ENCODE data around the gene GPR162. TPM values are rescaled to one million over a fixed set of nuclear protein-coding genes. Genes with fewer than 3 reads are reported as not detected.

GPR162 gene
- total and polyA plus RNA-seq, 5 donors from 2014 or later = not detected

DNA sequence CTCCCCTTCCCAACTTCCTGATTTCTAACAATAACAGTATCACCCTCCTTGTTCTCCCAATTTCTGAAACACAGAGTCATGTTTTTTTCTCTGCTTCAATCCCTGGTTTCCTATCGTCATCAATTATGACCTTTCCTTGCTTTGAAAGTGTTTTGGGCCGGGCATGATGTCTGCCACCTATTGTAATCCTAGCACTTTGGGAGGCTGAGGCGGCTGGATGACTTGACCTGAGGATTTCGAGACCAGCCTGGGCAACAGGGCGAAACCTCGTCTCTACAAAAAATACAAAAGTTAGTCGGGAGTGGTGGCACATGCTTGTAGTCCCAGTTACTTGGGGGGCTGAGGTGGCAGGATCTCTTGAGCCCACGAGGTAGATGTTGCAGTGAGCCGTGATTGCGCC, 12.6 kb upstream of the GPR162 start:
- peaks cover 38% of the 10 kb centered on the region for H3K36me3 ChIP-seq (ENCODE audit: control insufficient read depth, insufficient read depth, low read length)
- no peak for DNase-seq
- no peak overlapping the region for H3K27ac ChIP-seq (ENCODE audit: insufficient read depth, low read length, poor library complexity, severe bottlenecking)
- H3K4me3 Mint-ChIP-seq = no peak overlapping the region
- H3K9me3 Mint-ChIP-seq = no peaks in the 10 kb centered on the region
- no peak overlapping the region for H3K4me3 ChIP-seq (ENCODE audit: low read depth, low read length)
- H3K4me1 Mint-ChIP-seq = peaks cover 11 to 24% (median 19%) of the 10 kb centered on the region in 4 donors
- peak overlapping the region in 2 of 3 donors; percentile 62 to 81 for H3K27ac Mint-ChIP-seq
- ATAC-seq (ENCODE audit: low read depth in 2 of 2) = no peak
- no peaks in the 10 kb centered on the region for H3K27me3 Mint-ChIP-seq
- no peaks in the 10 kb centered on the region for H3K4me1 ChIP-seq (ENCODE audit: control insufficient read depth, insufficient read depth, low read length, poor library complexity, severe bottlenecking)
- H3K9me3 ChIP-seq (ENCODE audit: control insufficient read depth in 2 of 2, low read length in 2 of 2) = no peaks in the 10 kb centered on the region
- no peaks in the 10 kb centered on the region for H3K27me3 ChIP-seq (ENCODE audit: control insufficient read depth, insufficient read depth, low read length)
- H3K36me3 Mint-ChIP-seq = peaks cover 34% of the 10 kb centered on the region

DNA sequence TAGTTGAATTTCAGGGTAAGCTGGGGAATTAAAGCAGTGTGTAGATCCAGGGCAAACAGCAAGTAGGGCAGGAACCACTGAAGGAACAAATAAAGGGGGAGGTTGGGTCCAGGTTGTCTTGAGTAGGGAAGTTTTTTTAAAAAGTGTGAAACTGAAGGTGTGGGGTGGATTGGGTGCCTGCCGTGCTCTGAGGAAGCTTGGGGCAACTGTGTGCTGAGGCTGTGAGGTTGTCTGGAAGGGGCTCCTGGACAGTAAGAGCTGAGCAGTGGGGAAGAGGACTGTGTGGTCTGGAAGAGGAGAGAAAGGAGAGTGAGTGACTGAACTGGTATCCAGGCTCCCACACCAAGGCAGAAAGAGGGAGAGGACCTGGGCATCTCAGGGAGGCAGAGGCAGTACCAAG, 10.9 kb upstream of the GPR162 start:
- H3K36me3 Mint-ChIP-seq = peaks cover 41% of the 10 kb centered on the region
- Histone ChIP-seq H3K4me3 (ENCODE audit: low read depth, low read length) (no peak overlapping the region), H3K27me3 (ENCODE audit: control insufficient read depth, insufficient read depth, low read length) (no peaks in the 10 kb centered on the region), H3K9me3 (ENCODE audit: control insufficient read depth in 2 of 2, low read length in 2 of 2) (no peaks in the 10 kb centered on the region), H3K36me3 (ENCODE audit: control insufficient read depth, insufficient read depth, low read length) (peaks cover 42% of the 10 kb centered on the region), H3K27ac (ENCODE audit: insufficient read depth, low read length, poor library complexity, severe bottlenecking) (peak overlapping the region; percentile 38), H3K4me1 (ENCODE audit: control insufficient read depth, insufficient read depth, low read length, poor library complexity, severe bottlenecking) (no peaks in the 10 kb centered on the region)
- peak overlapping the region; percentile 72 to 95 (median 84) for H3K27ac Mint-ChIP-seq
- no peak overlapping the region for H3K4me3 Mint-ChIP-seq
- no peaks in the 10 kb centered on the region for H3K9me3 Mint-ChIP-seq
- DNase-seq = no peak
- no peak for ATAC-seq (ENCODE audit: low read depth in 2 of 2)
- peaks cover 9 to 24% (median 15%) of the 10 kb centered on the region in 4 donors for H3K4me1 Mint-ChIP-seq
- H3K27me3 Mint-ChIP-seq = no peaks in the 10 kb centered on the region

DNA sequence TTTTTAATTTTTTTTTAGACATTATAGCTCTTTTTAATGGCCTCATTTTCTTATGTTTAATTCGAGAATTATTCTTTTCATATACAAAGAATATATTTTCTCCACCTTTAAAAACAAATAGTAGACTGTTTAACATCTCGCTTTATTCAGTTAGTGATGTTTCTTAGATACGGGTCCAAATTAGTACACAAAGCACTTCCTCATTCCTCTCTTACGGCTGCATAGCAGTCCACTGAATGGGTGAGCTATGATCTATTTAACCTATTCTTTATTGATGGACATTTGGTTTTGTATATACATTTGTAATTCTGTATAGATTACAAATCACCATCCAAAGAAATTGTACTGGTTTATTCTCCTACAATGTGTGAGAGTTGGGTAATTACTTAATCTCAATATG, 8.3 kb upstream of the GPR162 start:
- H3K27ac ChIP-seq (ENCODE audit: insufficient read depth, low read length, poor library complexity, severe bottlenecking) = no peak overlapping the region
- H3K9me3 Mint-ChIP-seq = no peaks in the 10 kb centered on the region
- no peak overlapping the region for H3K4me3 ChIP-seq (ENCODE audit: low read depth, low read length)
- peaks cover 9 to 28% (median 16%) of the 10 kb centered on the region in 4 donors for H3K4me1 Mint-ChIP-seq
- H3K4me1 ChIP-seq (ENCODE audit: control insufficient read depth, insufficient read depth, low read length, poor library complexity, severe bottlenecking) = no peaks in the 10 kb centered on the region
- no peaks in the 10 kb centered on the region for H3K27me3 ChIP-seq (ENCODE audit: control insufficient read depth, insufficient read depth, low read length)
- H3K27me3 Mint-ChIP-seq = no peaks in the 10 kb centered on the region
- no peak overlapping the region for H3K4me3 Mint-ChIP-seq
- DNase-seq = no peak
- H3K9me3 ChIP-seq (ENCODE audit: control insufficient read depth in 2 of 2, low read length in 2 of 2) = no peaks in the 10 kb centered on the region
- no peak for ATAC-seq (ENCODE audit: low read depth in 2 of 2)
- H3K27ac Mint-ChIP-seq = peak overlapping the region in 2 of 3 donors; percentile 26 to 47
- peaks cover 56% of the 10 kb centered on the region for H3K36me3 Mint-ChIP-seq
- H3K36me3 ChIP-seq (ENCODE audit: control insufficient read depth, insufficient read depth, low read length) = peaks cover 54% of the 10 kb centered on the region

DNA sequence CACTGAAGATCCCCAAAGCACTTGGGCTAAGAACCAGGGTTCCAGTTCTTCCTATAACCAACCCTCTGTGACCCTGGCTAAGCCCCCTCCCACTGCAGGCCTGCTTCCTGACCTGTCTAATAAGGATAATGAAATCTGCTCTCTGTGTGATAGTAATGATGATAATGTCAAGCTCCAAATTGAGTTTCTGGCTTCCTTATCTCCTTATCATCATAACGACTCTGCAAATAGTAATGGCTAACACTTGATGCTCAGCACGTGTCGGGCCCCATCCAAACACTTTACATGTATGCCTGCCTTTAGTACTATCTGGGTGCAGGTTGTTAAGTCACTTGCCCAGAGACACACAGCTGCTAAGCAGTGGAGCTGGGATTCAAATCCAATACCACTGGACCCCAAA, 5.0 kb upstream of the GPR162 start:
- H3K4me1 Mint-ChIP-seq = peaks cover 2 to 20% (median 9%) of the 10 kb centered on the region in 4 donors
- H3K36me3 ChIP-seq (ENCODE audit: control insufficient read depth, insufficient read depth, low read length) = peaks cover 57% of the 10 kb centered on the region
- peak overlapping the region in 1 of 3 donors; percentile 62 for H3K27ac Mint-ChIP-seq

DNA sequence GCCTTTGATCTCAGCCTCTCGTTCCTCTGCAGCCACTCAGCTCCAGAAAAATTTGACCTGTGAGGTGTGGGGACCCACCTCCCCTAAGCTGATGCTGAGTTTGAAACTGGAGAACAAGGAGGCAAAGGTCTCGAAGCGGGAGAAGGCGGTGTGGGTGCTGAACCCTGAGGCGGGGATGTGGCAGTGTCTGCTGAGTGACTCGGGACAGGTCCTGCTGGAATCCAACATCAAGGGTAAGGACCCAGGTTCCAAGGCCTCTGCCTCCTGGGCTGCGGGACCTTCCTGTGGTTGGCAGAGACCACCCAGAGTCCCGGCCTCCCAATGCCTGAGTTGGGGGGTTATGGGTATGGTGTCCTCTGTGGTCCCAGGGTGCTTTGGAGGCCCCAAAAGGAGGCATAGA, 4.5 kb upstream of the GPR162 start:
- Histone ChIP-seq H3K4me1 (ENCODE audit: control insufficient read depth, insufficient read depth, low read length, poor library complexity, severe bottlenecking) (peaks cover 11% of the 10 kb centered on the region), H3K27ac (ENCODE audit: insufficient read depth, low read length, poor library complexity, severe bottlenecking) (no peak overlapping the region), H3K9me3 (ENCODE audit: control insufficient read depth in 2 of 2, low read length in 2 of 2) (no peaks in the 10 kb centered on the region), H3K27me3 (ENCODE audit: control insufficient read depth, insufficient read depth, low read length) (no peaks in the 10 kb centered on the region), H3K36me3 (ENCODE audit: control insufficient read depth, insufficient read depth, low read length) (peaks cover 57% of the 10 kb centered on the region), H3K4me3 (ENCODE audit: low read depth, low read length) (no peak overlapping the region)
- Mint-ChIP-seq H3K27me3 (peaks cover 11% of the 10 kb centered on the region), H3K27ac (no peak overlapping the region), H3K9me3 (no peaks in the 10 kb centered on the region), H3K4me1 (peaks cover 2 to 23% (median 9%) of the 10 kb centered on the region in 4 donors), H3K36me3 (peaks cover 38% of the 10 kb centered on the region), H3K4me3 (no peak overlapping the region)
- no peak for DNase-seq
- no peak for ATAC-seq (ENCODE audit: low read depth in 2 of 2)

More for the DNA sequence above, 5.0 kb upstream of the GPR162 start:
- Mint-ChIP-seq H3K36me3 (peaks cover 38% of the 10 kb centered on the region), H3K4me3 (no peak overlapping the region), H3K9me3 (no peaks in the 10 kb centered on the region), H3K27me3 (peaks cover 8% of the 10 kb centered on the region)
- no peak overlapping the region for H3K4me3 ChIP-seq (ENCODE audit: low read depth, low read length)
- no peaks in the 10 kb centered on the region for H3K9me3 ChIP-seq (ENCODE audit: control insufficient read depth in 2 of 2, low read length in 2 of 2)
- no peak overlapping the region for H3K27ac ChIP-seq (ENCODE audit: insufficient read depth, low read length, poor library complexity, severe bottlenecking)
- ATAC-seq (ENCODE audit: low read depth in 2 of 2) = no peak
- DNase-seq = no peak
- no peaks in the 10 kb centered on the region for H3K27me3 ChIP-seq (ENCODE audit: control insufficient read depth, insufficient read depth, low read length)
- peaks cover 8% of the 10 kb centered on the region for H3K4me1 ChIP-seq (ENCODE audit: control insufficient read depth, insufficient read depth, low read length, poor library complexity, severe bottlenecking)

DNA sequence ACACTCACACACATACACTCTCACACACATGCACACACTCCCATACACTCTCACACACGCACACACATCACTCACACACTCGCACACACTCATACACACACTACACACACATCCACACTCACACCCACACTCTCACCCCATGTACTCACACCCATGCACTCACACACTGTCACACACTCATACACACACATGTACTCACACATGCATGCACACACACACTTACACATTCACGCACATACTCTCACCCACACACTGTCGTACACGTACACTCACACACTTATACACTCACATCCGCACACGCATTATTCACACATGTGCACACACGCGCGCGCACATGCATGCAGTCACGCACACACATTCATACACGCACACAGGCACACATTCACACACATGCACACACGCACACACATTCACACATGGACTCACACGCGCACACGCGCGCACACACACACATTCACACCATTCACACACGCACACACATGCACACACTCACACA, 3.9 kb upstream of the GPR162 start:
- DNase-seq = no peak

DNA sequence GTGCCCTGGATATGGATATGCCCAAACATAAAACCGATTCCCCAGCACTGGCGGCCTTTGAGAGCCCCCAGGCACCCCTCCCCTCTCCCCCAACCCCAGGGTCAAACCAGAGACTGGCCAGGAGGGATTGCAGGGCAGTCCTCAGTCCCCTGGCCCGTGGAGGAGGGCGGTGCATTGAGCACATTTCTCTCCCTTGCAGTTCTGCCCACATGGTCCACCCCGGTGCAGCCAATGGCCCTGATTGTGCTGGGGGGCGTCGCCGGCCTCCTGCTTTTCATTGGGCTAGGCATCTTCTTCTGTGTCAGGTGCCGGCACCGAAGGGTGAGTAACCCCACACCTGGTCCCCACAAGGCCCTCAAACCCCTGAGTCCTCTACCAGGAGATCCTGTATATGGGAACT, 3.4 kb upstream of the GPR162 start:
- H3K27ac ChIP-seq (ENCODE audit: insufficient read depth, low read length, poor library complexity, severe bottlenecking) = no peak overlapping the region
- Mint-ChIP-seq H3K4me1 (peaks cover 2 to 27% (median 9%) of the 10 kb centered on the region in 4 donors), H3K27me3 (peaks cover 18% of the 10 kb centered on the region), H3K27ac (peak overlapping the region in 2 of 3 donors; percentile 82 to 83), H3K4me3 (no peak overlapping the region), H3K36me3 (peaks cover 38% of the 10 kb centered on the region), H3K9me3 (no peaks in the 10 kb centered on the region)
- H3K9me3 ChIP-seq (ENCODE audit: control insufficient read depth in 2 of 2, low read length in 2 of 2) = no peaks in the 10 kb centered on the region
- H3K4me3 ChIP-seq (ENCODE audit: low read depth, low read length) = no peak overlapping the region
- peaks cover 11% of the 10 kb centered on the region for H3K4me1 ChIP-seq (ENCODE audit: control insufficient read depth, insufficient read depth, low read length, poor library complexity, severe bottlenecking)
- ATAC-seq (ENCODE audit: low read depth in 2 of 2) (no peak), DNase-seq (no peak)
- peaks cover 57% of the 10 kb centered on the region for H3K36me3 ChIP-seq (ENCODE audit: control insufficient read depth, insufficient read depth, low read length)
- H3K27me3 ChIP-seq (ENCODE audit: control insufficient read depth, insufficient read depth, low read length) = no peaks in the 10 kb centered on the region

More for the DNA sequence above, 3.9 kb upstream of the GPR162 start:
- H3K36me3 ChIP-seq (ENCODE audit: control insufficient read depth, insufficient read depth, low read length) = peaks cover 57% of the 10 kb centered on the region
- H3K27ac Mint-ChIP-seq = peak overlapping the region in 2 of 3 donors; percentile 82 to 83
- no peak overlapping the region for H3K4me3 ChIP-seq (ENCODE audit: low read depth, low read length)
- H3K27me3 ChIP-seq (ENCODE audit: control insufficient read depth, insufficient read depth, low read length) = no peaks in the 10 kb centered on the region
- H3K4me1 Mint-ChIP-seq = peaks cover 2 to 27% (median 9%) of the 10 kb centered on the region in 4 donors
- H3K27ac ChIP-seq (ENCODE audit: insufficient read depth, low read length, poor library complexity, severe bottlenecking) = no peak overlapping the region
- peaks cover 38% of the 10 kb centered on the region for H3K36me3 Mint-ChIP-seq
- peaks cover 11% of the 10 kb centered on the region for H3K4me1 ChIP-seq (ENCODE audit: control insufficient read depth, insufficient read depth, low read length, poor library complexity, severe bottlenecking)
- H3K4me3 Mint-ChIP-seq = no peak overlapping the region
- no peaks in the 10 kb centered on the region for H3K9me3 Mint-ChIP-seq
- ATAC-seq (ENCODE audit: low read depth in 2 of 2) = no peak
- H3K9me3 ChIP-seq (ENCODE audit: control insufficient read depth in 2 of 2, low read length in 2 of 2) = no peaks in the 10 kb centered on the region
- H3K27me3 Mint-ChIP-seq = peaks cover 15% of the 10 kb centered on the region

DNA sequence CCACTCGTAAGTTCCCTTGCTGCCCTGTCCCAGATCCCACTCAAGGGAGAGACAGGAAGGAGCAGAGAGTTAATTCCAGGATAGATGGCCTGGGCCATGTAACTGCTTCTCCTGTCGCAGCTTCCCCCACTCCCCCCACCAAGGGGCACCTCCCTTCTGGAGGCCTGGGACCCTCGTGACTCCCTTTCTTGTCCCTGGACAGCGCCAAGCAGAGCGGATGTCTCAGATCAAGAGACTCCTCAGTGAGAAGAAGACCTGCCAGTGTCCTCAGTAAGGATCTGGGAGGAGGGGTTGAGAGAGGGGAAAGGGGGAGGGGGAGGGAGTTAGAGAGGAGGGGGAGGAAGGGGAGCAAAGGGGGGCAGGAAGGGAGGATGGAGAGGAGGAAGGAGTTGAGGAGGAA, 3.0 kb upstream of the GPR162 start:
- ATAC-seq (ENCODE audit: low read depth in 2 of 2) (no peak), DNase-seq (no peak)
- no peak overlapping the region for H3K27ac Mint-ChIP-seq
- peaks cover 2 to 27% (median 9%) of the 10 kb centered on the region in 4 donors for H3K4me1 Mint-ChIP-seq
- peaks cover 11% of the 10 kb centered on the region for H3K4me1 ChIP-seq (ENCODE audit: control insufficient read depth, insufficient read depth, low read length, poor library complexity, severe bottlenecking)
- no peak overlapping the region for H3K4me3 Mint-ChIP-seq
- H3K36me3 Mint-ChIP-seq = peaks cover 34% of the 10 kb centered on the region
- peaks cover 18% of the 10 kb centered on the region for H3K27me3 Mint-ChIP-seq
- H3K9me3 Mint-ChIP-seq = no peaks in the 10 kb centered on the region
- H3K4me3 ChIP-seq (ENCODE audit: low read depth, low read length) = no peak overlapping the region
- no peaks in the 10 kb centered on the region for H3K9me3 ChIP-seq (ENCODE audit: control insufficient read depth in 2 of 2, low read length in 2 of 2)
- peaks cover 57% of the 10 kb centered on the region for H3K36me3 ChIP-seq (ENCODE audit: control insufficient read depth, insufficient read depth, low read length)
- H3K27me3 ChIP-seq (ENCODE audit: control insufficient read depth, insufficient read depth, low read length) = no peaks in the 10 kb centered on the region
- H3K27ac ChIP-seq (ENCODE audit: insufficient read depth, low read length, poor library complexity, severe bottlenecking) = no peak overlapping the region

Measured in CD4-positive, CD25-positive, alpha-beta regulatory T cell (primary cell).